ENCODE results near the gene STPG3. TPM values are rescaled to one million over a fixed set of nuclear protein-coding genes. Genes with fewer than 3 reads are reported as not detected.

Gene STPG3
- total RNA-seq, 2 experiments from 2014 or later = not detected

- Mint-ChIP-seq H3K27me3 (no peaks in the 10 kb centered on the region), H3K9me3 (no peaks in the 10 kb centered on the region), H3K4me1 (ENCODE audit: low read depth) (peaks cover 44% of the 10 kb centered on the region), H3K4me3 (peak within 1 kb of the TSS; percentile 95), H3K36me3 (ENCODE audit: low read depth) (peaks cover 13% of the 10 kb centered on the region), H3K27ac (peak within 1 kb of the TSS; percentile 93)
- DNase-seq = peak; percentile 86 to 96 (median 92)
- ChIA-PET POLR2A (interaction anchor here (0.8 to 4.0 kb wide), 8 partner anchors 10 to 119 kb away, joined by 3 to 22 read pairs (median 6); partner anchors contain the start of genes MAN1B1, RNF208, SSNA1 and TUBB4B), CTCF (interaction anchor here (0.6 kb wide), 1 partner anchor 31 kb away, joined by 3 read pairs; no protein-coding TSS in a partner anchor)
- no peak for TF ChIP-seq CTCF (IDR thresholded peaks at IDR 0.05)
- Histone ChIP-seq H3K4me1 (ENCODE audit: insufficient read depth, low read length) (peaks cover 48% of the 10 kb centered on the region), H3K4me3 (ENCODE audit: low read length) (peak within 1 kb of the TSS; percentile 90), H3K9me3 (ENCODE audit: control insufficient read depth in 1 of 2, insufficient read depth in 1 of 2, low read length in 2 of 2) (no peaks in the 10 kb centered on the region), H3K36me3 (ENCODE audit: insufficient read depth, low read length) (peaks cover 5% of the 10 kb centered on the region), H3K27ac (ENCODE audit: low read depth in 1 of 2, low read length in 2 of 2) (peak within 1 kb of the TSS; percentile 79 to 88), H3K27me3 (ENCODE audit: control insufficient read depth in 1 of 2, insufficient read depth in 2 of 2, low read length in 2 of 2) (no peaks in the 10 kb centered on the region)
- ATAC-seq (ENCODE audit: poor library complexity) = peak; percentile 48
- intact Hi-C loops (cut with DNase I, micrococcal nuclease) = loop anchor here (1.0 kb wide), 2 partner anchors 17 to 18 kb away; partner anchors contain the start of genes ANAPC2 (in 1 of the 2) and SSNA1 (in 1 of the 2)
These were observed 45.7 kb upstream of the STPG3 start, which contains the start of the genes NDOR1 and TMEM203 for GRCh38 chr9:137205126-137206069. Gene NDOR1 (plus strand): TSS chr9:137205700. CDS start chr9:137205778, 78 bp downstream. Gene TMEM203 (minus strand): TSS chr9:137205648. CDS start chr9:137205414, 234 bp downstream.

GRCh38 chr9:137206602-137207001, 44.5 kb upstream of the STPG3 start:
- Histone ChIP-seq H3K4me3 (ENCODE audit: low read length) (no peak overlapping the region), H3K9me3 (ENCODE audit: control insufficient read depth in 1 of 2, insufficient read depth in 1 of 2, low read length in 2 of 2) (no peaks in the 10 kb centered on the region), H3K27me3 (ENCODE audit: control insufficient read depth in 1 of 2, insufficient read depth in 2 of 2, low read length in 2 of 2) (no peaks in the 10 kb centered on the region), H3K4me1 (ENCODE audit: insufficient read depth, low read length) (peaks cover 41% of the 10 kb centered on the region), H3K27ac (ENCODE audit: low read depth in 1 of 2, low read length in 2 of 2) (peak overlapping the region in 1 of 2 donors; percentile 79), H3K36me3 (ENCODE audit: insufficient read depth, low read length) (peaks cover 5% of the 10 kb centered on the region)
- peaks cover 39% of the 10 kb centered on the region for H3K4me1 Mint-ChIP-seq (ENCODE audit: low read depth)
- no peaks in the 10 kb centered on the region for H3K9me3 Mint-ChIP-seq
- peaks cover 13% of the 10 kb centered on the region for H3K36me3 Mint-ChIP-seq (ENCODE audit: low read depth)
- ChIA-PET POLR2A (interaction anchor here (1.6 to 4.0 kb wide), 3 partner anchors 16 to 34 kb away, joined by 5 to 22 read pairs (median 8); partner anchors contain the start of genes ANAPC2, RNF208, SSNA1 and TUBB4B), CTCF (interaction anchor here (1.9 kb wide), 1 partner anchor 30 kb away, joined by 7 read pairs; no protein-coding TSS in a partner anchor)
- ATAC-seq (ENCODE audit: poor library complexity) (no peak), DNase-seq (no peak)
- H3K4me3 Mint-ChIP-seq = peak overlapping the region; percentile 95
- no peaks in the 10 kb centered on the region for H3K27me3 Mint-ChIP-seq
- no peak for TF ChIP-seq CTCF (IDR thresholded peaks at IDR 0.05)
- H3K27ac Mint-ChIP-seq = peak overlapping the region; percentile 93
- intact Hi-C loops (cut with DNase I, micrococcal nuclease) = no loop called here

GRCh38 chr9:137211532-137211931, 39.6 kb upstream of the STPG3 start:
- peaks cover 7% of the 10 kb centered on the region for H3K4me1 ChIP-seq (ENCODE audit: insufficient read depth, low read length)
- Mint-ChIP-seq H3K36me3 (ENCODE audit: low read depth) (peaks cover 8% of the 10 kb centered on the region), H3K4me3 (no peak overlapping the region), H3K27me3 (no peaks in the 10 kb centered on the region), H3K4me1 (ENCODE audit: low read depth) (peaks cover 11% of the 10 kb centered on the region), H3K9me3 (no peaks in the 10 kb centered on the region), H3K27ac (no peak overlapping the region)
- TF ChIP-seq CTCF (IDR thresholded peaks at IDR 0.05) = no peak
- H3K36me3 ChIP-seq (ENCODE audit: insufficient read depth, low read length) = peaks cover 10% of the 10 kb centered on the region
- ATAC-seq (ENCODE audit: poor library complexity) = no peak
- H3K27ac ChIP-seq (ENCODE audit: low read depth in 1 of 2, low read length in 2 of 2) = no peak overlapping the region
- no peaks in the 10 kb centered on the region for H3K9me3 ChIP-seq (ENCODE audit: control insufficient read depth in 1 of 2, insufficient read depth in 1 of 2, low read length in 2 of 2)
- intact Hi-C loops (cut with DNase I, micrococcal nuclease) = no loop called here
- POLR2A ChIA-PET = no interaction called here
- CTCF ChIA-PET = no interaction called here
- no peaks in the 10 kb centered on the region for H3K27me3 ChIP-seq (ENCODE audit: control insufficient read depth in 1 of 2, insufficient read depth in 2 of 2, low read length in 2 of 2)
- DNase-seq = no peak
- no peak overlapping the region for H3K4me3 ChIP-seq (ENCODE audit: low read length)

Data from CD4-positive, alpha-beta T cell (primary cell).